ENCODE data around the gene OR4N5.

OR4N5 gene

GRCh38 chr14:20177433-20177974 lies 38.9 kb downstream of the OR4N5 start:
- no peaks in the 10 kb centered on the region for H3K4me1 Mint-ChIP-seq
- H3K27ac Mint-ChIP-seq, result no peak overlapping the region
- H3K9me3 Mint-ChIP-seq, result no peaks in the 10 kb centered on the region

GRCh38 chr14:20179218-20179617 lies 40.6 kb downstream of the OR4N5 start:
- ATAC-seq (no peak), DNase-seq (no peak)
- no peaks in the 10 kb centered on the region for H3K4me1 Mint-ChIP-seq
- H3K4me3 Mint-ChIP-seq, result no peak overlapping the region
- H3K27me3 Mint-ChIP-seq, result peaks cover 9% of the 10 kb centered on the region
- H3K36me3 Mint-ChIP-seq (ENCODE audit: low read depth), result no peaks in the 10 kb centered on the region
- no peaks in the 10 kb centered on the region for H3K9me3 Mint-ChIP-seq
- no peak overlapping the region for H3K27ac Mint-ChIP-seq

More at GRCh38 chr14:20177433-20177974, 38.9 kb downstream of the OR4N5 start:
- Mint-ChIP-seq H3K4me3 (no peak overlapping the region), H3K36me3 (ENCODE audit: low read depth) (no peaks in the 10 kb centered on the region), H3K27me3 (peaks cover 9% of the 10 kb centered on the region)
- no peak for ATAC-seq
- DNase-seq, result no peak

- no peak overlapping the region for H3K4me3 Mint-ChIP-seq
- H3K4me1 Mint-ChIP-seq, result no peaks in the 10 kb centered on the region
- no peak for DNase-seq
- no peaks in the 10 kb centered on the region for H3K9me3 Mint-ChIP-seq
- H3K27me3 Mint-ChIP-seq, result peaks cover 9% of the 10 kb centered on the region
- no peak for ATAC-seq
- no peaks in the 10 kb centered on the region for H3K36me3 Mint-ChIP-seq (ENCODE audit: low read depth)
- no peak overlapping the region for H3K27ac Mint-ChIP-seq
These were observed 41.3 kb downstream of the OR4N5 start for GRCh38 chr14:20179880-20180279.

GRCh38 chr14:20180486-20180885 lies 41.9 kb downstream of the OR4N5 start:
- no peaks in the 10 kb centered on the region for H3K9me3 Mint-ChIP-seq
- H3K27ac Mint-ChIP-seq, result no peak overlapping the region
- no peaks in the 10 kb centered on the region for H3K4me1 Mint-ChIP-seq
- H3K36me3 Mint-ChIP-seq (ENCODE audit: low read depth), result no peaks in the 10 kb centered on the region
- no peak overlapping the region for H3K4me3 Mint-ChIP-seq
- no peak for DNase-seq
- peaks cover 11% of the 10 kb centered on the region for H3K27me3 Mint-ChIP-seq
- no peak for ATAC-seq

GRCh38 chr14:20184181-20184580 lies 45.6 kb downstream of the OR4N5 start:
- H3K36me3 Mint-ChIP-seq (ENCODE audit: low read depth), result no peaks in the 10 kb centered on the region
- H3K4me1 Mint-ChIP-seq, result no peaks in the 10 kb centered on the region
- no peak overlapping the region for H3K4me3 Mint-ChIP-seq
- no peaks in the 10 kb centered on the region for H3K9me3 Mint-ChIP-seq
- ATAC-seq (no peak), DNase-seq (no peak)
- no peak overlapping the region for H3K27ac Mint-ChIP-seq
- H3K27me3 Mint-ChIP-seq, result peaks cover 14% of the 10 kb centered on the region

GRCh38 chr14:20190596-20190995 lies 52.0 kb downstream of the OR4N5 start, which contains the start of gene OR11G2:
OR11G2 (plus strand) TSS chr14:20190896; CDS start chr14:20197438, 6,542 bp downstream.
- ATAC-seq, result no peak

GRCh38 chr14:20191396-20191795 lies 52.8 kb downstream of the OR4N5 start:
- DNase-seq (no peak), ATAC-seq (no peak)
- H3K27ac Mint-ChIP-seq, result no peak overlapping the region
- H3K27me3 Mint-ChIP-seq, result peaks cover 9% of the 10 kb centered on the region
- H3K4me1 Mint-ChIP-seq, result no peaks in the 10 kb centered on the region
- H3K9me3 Mint-ChIP-seq, result no peaks in the 10 kb centered on the region
- no peak overlapping the region for H3K4me3 Mint-ChIP-seq
- H3K36me3 Mint-ChIP-seq (ENCODE audit: low read depth), result no peaks in the 10 kb centered on the region

More at GRCh38 chr14:20190596-20190995, 52.0 kb downstream of the OR4N5 start, which contains the start of gene OR11G2:
- DNase-seq, result no peak
- no peak within 1 kb of the TSS for H3K4me3 Mint-ChIP-seq
- no peaks in the 10 kb centered on the region for H3K4me1 Mint-ChIP-seq
- H3K27ac Mint-ChIP-seq, result no peak within 1 kb of the TSS
- H3K36me3 Mint-ChIP-seq (ENCODE audit: low read depth), result no peaks in the 10 kb centered on the region
- peaks cover 9% of the 10 kb centered on the region for H3K27me3 Mint-ChIP-seq
- no peaks in the 10 kb centered on the region for H3K9me3 Mint-ChIP-seq

GRCh38 chr14:20194101-20194500 lies 55.5 kb downstream of the OR4N5 start:
- Mint-ChIP-seq H3K9me3 (no peaks in the 10 kb centered on the region), H3K27me3 (peaks cover 11% of the 10 kb centered on the region), H3K27ac (no peak overlapping the region), H3K4me3 (no peak overlapping the region), H3K36me3 (ENCODE audit: low read depth) (no peaks in the 10 kb centered on the region), H3K4me1 (no peaks in the 10 kb centered on the region)
- no peak for ATAC-seq
- DNase-seq, result no peak

Data from activated naive CD8-positive, alpha-beta T cell treated with anti-CD3 and anti-CD28 coated beads, Interleukin-2, amount 50 U/mL, for 24 hours (primary cell).